DMS53 treated with DMSO at 0.1 percent for 48 hours (cell line): ENCODE data around the gene EVA1C.
"Not testable (repeated sequence)": the region's sequence is repeated elsewhere in the genome, so short reads cannot be mapped to it uniquely, and the experiment has no call there.

ENCODE experiments used
- DNase-seq: peaks from one replicate; lab custom pipeline; 2025; ENCODE audit not compliant: unreplicated experiment; lab: John Stamatoyannopoulos, UW

Gene EVA1C

GRCh38 chr21:32423320-32424190, 11.0 kb downstream of the EVA1C start:
- no peak for DNase-seq

- DNase-seq = no peak
Measured at GRCh38 chr21:32424191-32424535, 11.7 kb downstream of the EVA1C start.

- no peak for DNase-seq
Measured at GRCh38 chr21:32424674-32425073, 12.2 kb downstream of the EVA1C start.

- DNase-seq = no peak
Measured at GRCh38 chr21:32425628-32426027, 13.1 kb downstream of the EVA1C start.

GRCh38 chr21:32426066-32426465, 13.6 kb downstream of the EVA1C start:
- no peak for DNase-seq

- no peak for DNase-seq
Measured at GRCh38 chr21:32426592-32427051, 14.1 kb downstream of the EVA1C start.

- DNase-seq = no peak
Measured at GRCh38 chr21:32427958-32428623, 15.6 kb downstream of the EVA1C start.

GRCh38 chr21:32432982-32433660, 20.6 kb downstream of the EVA1C start:
- not testable (repeated sequence) for DNase-seq

GRCh38 chr21:32437729-32438128, 25.2 kb downstream of the EVA1C start:
- DNase-seq = no peak

GRCh38 chr21:32442566-32443318, 30.2 kb downstream of the EVA1C start:
- no peak for DNase-seq

GRCh38 chr21:32445101-32445500, 32.6 kb downstream of the EVA1C start:
- no peak for DNase-seq

- not testable (repeated sequence) for DNase-seq
Measured at GRCh38 chr21:32446440-32446839, 33.9 kb downstream of the EVA1C start.

- DNase-seq = no peak
Measured at GRCh38 chr21:32447224-32447623, 34.7 kb downstream of the EVA1C start.

- DNase-seq = no peak
Measured at GRCh38 chr21:32448803-32449594, 36.5 kb downstream of the EVA1C start.

GRCh38 chr21:32450881-32451701, 38.6 kb downstream of the EVA1C start:
- not testable (repeated sequence) for DNase-seq

- DNase-seq = not testable (repeated sequence)
Measured at GRCh38 chr21:32452191-32452590, 39.7 kb downstream of the EVA1C start.

GRCh38 chr21:32452641-32453040, 40.1 kb downstream of the EVA1C start:
- DNase-seq = no peak

- no peak for DNase-seq
Measured at GRCh38 chr21:32455548-32455947, 43.0 kb downstream of the EVA1C start.

- DNase-seq = no peak
Measured at GRCh38 chr21:32456497-32456918, 44.0 kb downstream of the EVA1C start.
